BJ (cell line): ENCODE data around the gene KCNJ6. TPM values are rescaled to one million over a fixed set of nuclear protein-coding genes. Genes with fewer than 3 reads are reported as not detected.

Experiments used
- CTCF ChIA-PET: fragments of 350-600 bp; formaldehyde crosslinking; extraction: SDS; loops from one replicate; lab custom pipeline; 2021; ENCODE audit warnings: antibody characterized with exemption, inconsistent platforms; lab: Yijun Ruan, JAX
- POLR2A ChIA-PET: fragments of 300-600 bp; sonication (Branson Sonifier 250); formaldehyde crosslinking; extraction: SDS; loops from one replicate; lab custom pipeline; 2021; ENCODE audit warnings: antibody characterized with exemption; lab: Charles Lee
- DNase-seq: peaks from one replicate; pipeline ENCODE4 v3.0.0-alpha.2; 2011; ENCODE audit warnings: low read depth
- H3K27me3 ChIP-seq: 2 replicates; pipeline ENCODE4 v1.6.0; 2011; ENCODE audit warnings: low read length; ENCODE audit not compliant: control insufficient read depth, insufficient read depth
- H3K36me3 ChIP-seq: 2 replicates; pipeline ENCODE4 v1.5.1; 2011; ENCODE audit warnings: low read length; ENCODE audit not compliant: control insufficient read depth, insufficient read depth
- H3K4me3 ChIP-seq: 2 replicates; pipeline ENCODE4 v1.5.1; 2011; ENCODE audit warnings: low read depth, mild to moderate bottlenecking, control low read depth, low read length
- CTCF ChIP-seq: IDR thresholded peaks from 2 replicates; pipeline ENCODE4 v1.5.1; 2011; ENCODE audit warnings: low read depth, mild to moderate bottlenecking, control low read depth, inconsistent platforms, low read length, moderate library complexity; ENCODE audit not compliant: insufficient read depth
- polyA plus RNA-seq: library from polyadenylated mRNA; depleted of rRNA; stranded (reverse); fragments of >200 nt; gene quantifications from 2 replicates; pipeline ENCODE4 v1.2.3, GENCODE V29; 2011

The KCNJ6 gene
- polyA plus RNA-seq, 1 experiment = 0.01 TPM

GRCh38 chr21:37821092-37821491, 95.2 kb downstream of the KCNJ6 start:
- ChIA-PET POLR2A (no interaction called here), CTCF (no interaction called here)
- no peaks in the 10 kb centered on the region for H3K27me3 ChIP-seq
- no peak for DNase-seq
- no peaks in the 10 kb centered on the region for H3K36me3 ChIP-seq
- no peak overlapping the region for H3K4me3 ChIP-seq
- TF ChIP-seq CTCF = no peak

- H3K36me3 ChIP-seq = no peaks in the 10 kb centered on the region
- no peaks in the 10 kb centered on the region for H3K27me3 ChIP-seq
- DNase-seq = no peak
- TF ChIP-seq CTCF = no peak
- ChIA-PET CTCF (no interaction called here), POLR2A (no interaction called here)
- no peak overlapping the region for H3K4me3 ChIP-seq
These were observed 96.9 kb downstream of the KCNJ6 start for GRCh38 chr21:37819372-37819771.

GRCh38 chr21:37817242-37817641, 99.0 kb downstream of the KCNJ6 start:
- DNase-seq = no peak
- H3K36me3 ChIP-seq = no peaks in the 10 kb centered on the region
- POLR2A ChIA-PET = no interaction called here
- CTCF ChIA-PET = no interaction called here
- H3K27me3 ChIP-seq = no peaks in the 10 kb centered on the region
- no peak overlapping the region for H3K4me3 ChIP-seq
- no peak for TF ChIP-seq CTCF

GRCh38 chr21:37815893-37816292, 100.4 kb downstream of the KCNJ6 start:
- Histone ChIP-seq H3K36me3 (no peaks in the 10 kb centered on the region), H3K4me3 (no peak overlapping the region), H3K27me3 (no peaks in the 10 kb centered on the region)
- no peak for DNase-seq
- ChIA-PET CTCF (no interaction called here), POLR2A (no interaction called here)
- no peak for TF ChIP-seq CTCF

GRCh38 chr21:37811711-37812110, 104.5 kb downstream of the KCNJ6 start:
- no peak for DNase-seq

More at GRCh38 chr21:37811711-37812110, 104.5 kb downstream of the KCNJ6 start:
- H3K4me3 ChIP-seq = no peak overlapping the region
- TF ChIP-seq CTCF = no peak
- ChIA-PET CTCF (interaction anchor here (0.6 kb wide), 1 partner anchor 59 kb away, joined by 3 read pairs; no protein-coding TSS in a partner anchor), POLR2A (no interaction called here)
- no peaks in the 10 kb centered on the region for H3K27me3 ChIP-seq
- H3K36me3 ChIP-seq = no peaks in the 10 kb centered on the region
